Breast epithelium (tissue), 3 donors: ENCODE results near the gene ICAM4.

Source experiments
- POLR2AphosphoS5 ChIP-seq, 3 donors: sonication (generic); formaldehyde crosslinking; IDR thresholded peaks; one replicate each; pipeline ENCODE4 v1.6.1; 2017; ENCODE audit warnings: antibody characterized with exemption in 3 of 3
- TF ChIP-seq, protein P1 (sequence below), 3 donors: fragments of 450-650 bp; IDR thresholded peaks; one replicate each; pipeline ENCODE4 v1.5.1; 2016 to 2017; ENCODE audit warnings: antibody characterized with exemption in 3 of 3, mild to moderate bottlenecking in 3 of 3, moderate library complexity in 3 of 3

DNA sequence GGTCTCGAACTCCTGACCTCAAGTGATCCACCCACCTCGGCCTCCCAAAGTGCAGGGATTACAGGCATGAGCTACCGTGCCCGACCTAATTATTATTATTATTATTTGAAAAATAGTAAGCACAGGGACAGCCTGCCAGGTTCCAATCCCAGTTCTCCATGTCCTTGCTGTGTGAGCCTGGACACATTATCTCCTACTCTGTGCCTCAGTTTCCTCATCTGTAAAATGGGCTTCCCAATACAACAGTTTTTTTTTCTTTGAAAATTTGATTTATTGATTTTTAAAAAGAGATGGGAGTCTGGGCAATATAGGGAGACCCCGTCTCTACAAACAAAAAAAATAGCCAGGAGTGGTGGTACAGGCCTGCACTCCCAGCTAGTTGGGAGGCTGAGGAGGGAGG is 19.6 kb downstream of the ICAM4 start:
- TF ChIP-seq, protein P1, sequence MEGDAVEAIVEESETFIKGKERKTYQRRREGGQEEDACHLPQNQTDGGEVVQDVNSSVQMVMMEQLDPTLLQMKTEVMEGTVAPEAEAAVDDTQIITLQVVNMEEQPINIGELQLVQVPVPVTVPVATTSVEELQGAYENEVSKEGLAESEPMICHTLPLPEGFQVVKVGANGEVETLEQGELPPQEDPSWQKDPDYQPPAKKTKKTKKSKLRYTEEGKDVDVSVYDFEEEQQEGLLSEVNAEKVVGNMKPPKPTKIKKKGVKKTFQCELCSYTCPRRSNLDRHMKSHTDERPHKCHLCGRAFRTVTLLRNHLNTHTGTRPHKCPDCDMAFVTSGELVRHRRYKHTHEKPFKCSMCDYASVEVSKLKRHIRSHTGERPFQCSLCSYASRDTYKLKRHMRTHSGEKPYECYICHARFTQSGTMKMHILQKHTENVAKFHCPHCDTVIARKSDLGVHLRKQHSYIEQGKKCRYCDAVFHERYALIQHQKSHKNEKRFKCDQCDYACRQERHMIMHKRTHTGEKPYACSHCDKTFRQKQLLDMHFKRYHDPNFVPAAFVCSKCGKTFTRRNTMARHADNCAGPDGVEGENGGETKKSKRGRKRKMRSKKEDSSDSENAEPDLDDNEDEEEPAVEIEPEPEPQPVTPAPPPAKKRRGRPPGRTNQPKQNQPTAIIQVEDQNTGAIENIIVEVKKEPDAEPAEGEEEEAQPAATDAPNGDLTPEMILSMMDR (IDR thresholded peaks at IDR 0.05) = no peak
- TF ChIP-seq POLR2AphosphoS5 (IDR thresholded peaks at IDR 0.05) = no peak
